ENCODE results near the gene BMPER. TPM values are rescaled to one million over a fixed set of nuclear protein-coding genes. Genes with fewer than 3 reads are reported as not detected.

BMPER gene
- total RNA-seq, 4 donors from 2014 or later: 0.27 to 0.53 (median 0.34) TPM

- H3K4me3 ChIP-seq (ENCODE audit: low read depth, poor library complexity, severe bottlenecking): no peak overlapping the region
- intact Hi-C loops (cut with DNase I; ENCODE audit: low total_unique reads): loop anchor here (10.0 kb wide), 1 partner anchor 180 kb away; no protein-coding TSS in a partner anchor
- WGBS, 2 donors: 89 to 94% methylated on average over 2 of the region's 2 CpGs
- DNase-seq (ENCODE audit: low spot score in 2 of 2): no peak
- TF ChIP-seq CTCF (IDR thresholded peaks at IDR 0.05): no peak
- TF ChIP-seq POLR2A (IDR thresholded peaks at IDR 0.05): no peak
Observed at GRCh38 chr7:33934391-33934790, 29.1 kb downstream of the BMPER start.

GRCh38 chr7:33936503-33936902 is 31.2 kb downstream of the BMPER start:
- no peak overlapping the region for H3K4me3 ChIP-seq (ENCODE audit: low read depth, poor library complexity, severe bottlenecking)
- no peak for TF ChIP-seq CTCF (IDR thresholded peaks at IDR 0.05)
- no peak for TF ChIP-seq POLR2A (IDR thresholded peaks at IDR 0.05)
- no peak for DNase-seq (ENCODE audit: low spot score in 2 of 2)
- 72 to 82% methylated on average over 5 of the region's 5 CpGs for WGBS, 2 donors
- intact Hi-C loops (cut with DNase I; ENCODE audit: low total_unique reads): loop anchor here (10.0 kb wide), 1 partner anchor 182 kb away; no protein-coding TSS in a partner anchor

- TF ChIP-seq POLR2A (IDR thresholded peaks at IDR 0.05) (no peak), CTCF (IDR thresholded peaks at IDR 0.05) (no peak)
- no peak for DNase-seq (ENCODE audit: low spot score in 2 of 2)
- H3K4me3 ChIP-seq (ENCODE audit: low read depth, poor library complexity, severe bottlenecking): no peak overlapping the region
- intact Hi-C loops (cut with DNase I; ENCODE audit: low total_unique reads): loop anchor here (10.0 kb wide), 1 partner anchor 183 kb away; no protein-coding TSS in a partner anchor
- 90% methylated on average over 5 of the region's 5 CpGs for WGBS, 2 donors
Observed at GRCh38 chr7:33937871-33938270, 32.5 kb downstream of the BMPER start.

- no peak for DNase-seq (ENCODE audit: low spot score in 2 of 2)
- WGBS, 2 donors: 93 to 94% methylated on average over 2 of the region's 2 CpGs
- intact Hi-C loops (cut with DNase I; ENCODE audit: low total_unique reads): loop anchor here (10.0 kb wide), 1 partner anchor 184 kb away; no protein-coding TSS in a partner anchor
- H3K4me3 ChIP-seq (ENCODE audit: low read depth, poor library complexity, severe bottlenecking): no peak overlapping the region
- TF ChIP-seq CTCF (IDR thresholded peaks at IDR 0.05): no peak
- TF ChIP-seq POLR2A (IDR thresholded peaks at IDR 0.05): no peak
Observed at GRCh38 chr7:33939121-33939520, 33.8 kb downstream of the BMPER start.

- intact Hi-C loops (cut with DNase I; ENCODE audit: low total_unique reads): no loop called here
- no peak for DNase-seq (ENCODE audit: low spot score in 2 of 2)
- TF ChIP-seq CTCF (IDR thresholded peaks at IDR 0.05) (no peak), POLR2A (IDR thresholded peaks at IDR 0.05) (no peak)
- H3K4me3 ChIP-seq (ENCODE audit: low read depth, poor library complexity, severe bottlenecking): no peak overlapping the region
Observed at GRCh38 chr7:33940503-33940902, 35.2 kb downstream of the BMPER start.

- TF ChIP-seq CTCF (IDR thresholded peaks at IDR 0.05) (no peak), POLR2A (IDR thresholded peaks at IDR 0.05) (no peak)
- intact Hi-C loops (cut with DNase I; ENCODE audit: low total_unique reads): no loop called here
- DNase-seq (ENCODE audit: low spot score in 2 of 2): no peak
- WGBS, 2 donors: 80 to 87% methylated on average over 6 of the region's 6 CpGs
- no peak overlapping the region for H3K4me3 ChIP-seq (ENCODE audit: low read depth, poor library complexity, severe bottlenecking)
Observed at GRCh38 chr7:33941418-33941817, 36.1 kb downstream of the BMPER start.

Measured in lower leg skin (tissue), 4 donors.